HG02588 (cell line): ENCODE results near the gene MED27.
"Not testable (repeated sequence)": the region's sequence is repeated elsewhere in the genome, so short reads cannot be mapped to it uniquely, and the experiment has no call there.

Source experiments
- ATAC-seq: cut with Tn5 transposase; IDR thresholded peaks from one replicate; pipeline ENCODE4 v1.9.1; 2021; ENCODE audit warnings: mild to moderate bottlenecking, moderate library complexity; ENCODE audit not compliant: unreplicated experiment

MED27 gene

DNA sequence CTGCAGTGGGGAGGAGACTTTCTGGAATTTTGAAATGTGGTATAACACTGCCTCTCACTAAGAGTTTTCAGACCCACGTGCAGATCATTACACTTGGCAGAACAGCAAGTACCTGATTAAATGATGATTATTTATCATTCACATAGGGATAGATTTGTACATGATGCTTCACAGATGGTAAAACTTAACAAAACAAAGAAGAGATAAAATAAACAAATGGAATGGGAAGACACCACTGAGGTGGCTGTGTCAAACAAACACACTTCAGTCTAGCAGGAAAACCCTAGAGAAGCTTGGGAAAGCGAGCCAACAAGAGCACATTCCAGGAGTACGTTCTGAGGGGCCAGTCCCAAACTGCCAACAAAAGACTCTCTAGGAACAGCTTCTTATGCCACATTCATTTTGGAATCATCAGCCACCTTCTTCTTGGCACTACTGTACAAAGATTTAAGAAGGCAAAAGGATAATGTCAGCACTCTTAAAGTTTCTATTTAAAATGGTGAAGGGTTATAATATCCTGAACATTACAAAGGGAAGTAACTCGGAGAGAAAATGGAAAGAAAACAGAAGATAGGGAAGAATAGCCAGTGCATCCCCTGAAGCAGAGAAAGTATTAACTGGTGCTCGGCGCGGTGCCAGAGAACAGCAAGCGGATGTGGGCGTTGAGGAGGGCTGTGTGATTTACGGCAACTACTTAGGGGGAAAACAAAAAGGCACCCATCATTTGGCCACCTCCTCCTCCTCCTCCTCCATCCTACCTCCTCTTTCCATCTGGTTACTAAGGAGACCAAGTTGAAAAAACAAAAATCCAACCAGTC, 1.6 kb downstream of the MED27 start:
- ATAC-seq = no peak

- no peak for ATAC-seq
These were observed 3.8 kb downstream of the MED27 start for GRCh38 chr9:132075853-132076252.

DNA sequence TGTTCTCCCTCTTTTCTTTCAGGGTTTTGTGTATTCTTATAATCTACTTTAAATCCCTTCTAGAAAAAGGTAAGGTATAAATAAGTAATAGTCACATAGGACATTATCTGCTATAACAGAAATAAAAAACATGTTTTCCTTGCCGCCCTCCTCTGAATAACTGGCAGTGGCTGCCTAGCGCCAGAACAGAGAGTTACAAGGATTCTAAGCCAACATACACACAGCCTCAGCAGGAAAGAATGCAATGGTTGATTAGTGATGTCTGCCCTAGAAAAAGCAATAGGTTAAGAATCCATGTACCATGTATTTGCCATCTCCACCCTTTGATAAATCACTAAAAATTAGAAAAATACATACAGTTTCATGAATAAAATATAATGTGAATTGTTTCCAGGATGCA, 4.9 kb downstream of the MED27 start:
- no peak for ATAC-seq

GRCh38 chr9:132071847-132072507, 7.7 kb downstream of the MED27 start:
- no peak for ATAC-seq

GRCh38 chr9:132069046-132069898, 10.4 kb downstream of the MED27 start:
- no peak for ATAC-seq

DNA sequence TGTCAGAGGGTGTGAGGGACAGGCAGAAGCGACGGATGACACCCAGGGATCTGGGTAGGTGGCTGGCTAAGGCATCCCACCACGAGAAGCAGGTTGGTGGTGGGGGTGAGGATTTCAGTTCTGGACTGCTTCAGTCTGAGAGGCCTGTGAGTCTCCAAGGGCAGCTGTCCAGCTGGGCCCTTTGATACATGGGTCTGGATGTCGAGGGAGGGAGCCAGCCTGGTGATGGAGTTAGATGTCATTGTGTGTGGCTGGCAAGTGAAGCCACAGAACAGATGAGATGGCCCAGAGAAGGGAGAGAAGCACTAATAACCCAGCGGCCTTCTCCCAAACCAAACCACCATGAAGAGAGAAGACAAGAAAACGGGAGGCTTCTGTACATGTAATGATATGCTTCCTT, 11.1 kb downstream of the MED27 start:
- no peak for ATAC-seq

DNA sequence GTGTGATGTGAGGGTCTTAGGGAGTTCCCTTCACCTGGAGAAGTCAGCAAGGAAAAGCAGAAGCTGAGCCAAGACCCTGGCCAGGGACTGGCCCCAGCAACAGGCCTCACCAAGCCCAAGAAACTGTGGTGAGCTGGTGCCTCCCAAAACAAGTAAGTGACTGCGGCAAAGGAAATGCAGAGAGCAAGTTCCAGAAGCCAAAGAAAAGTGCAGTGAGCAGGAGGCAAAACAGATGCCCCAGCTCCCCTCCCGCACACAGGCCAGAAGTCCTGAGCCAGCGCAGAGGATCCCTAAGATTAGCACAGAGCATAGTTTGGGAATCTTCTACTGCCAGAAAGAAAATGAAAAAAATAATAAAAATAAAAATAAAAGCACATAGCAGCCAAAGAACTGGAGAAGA, 13.2 kb downstream of the MED27 start:
- ATAC-seq = no peak

DNA sequence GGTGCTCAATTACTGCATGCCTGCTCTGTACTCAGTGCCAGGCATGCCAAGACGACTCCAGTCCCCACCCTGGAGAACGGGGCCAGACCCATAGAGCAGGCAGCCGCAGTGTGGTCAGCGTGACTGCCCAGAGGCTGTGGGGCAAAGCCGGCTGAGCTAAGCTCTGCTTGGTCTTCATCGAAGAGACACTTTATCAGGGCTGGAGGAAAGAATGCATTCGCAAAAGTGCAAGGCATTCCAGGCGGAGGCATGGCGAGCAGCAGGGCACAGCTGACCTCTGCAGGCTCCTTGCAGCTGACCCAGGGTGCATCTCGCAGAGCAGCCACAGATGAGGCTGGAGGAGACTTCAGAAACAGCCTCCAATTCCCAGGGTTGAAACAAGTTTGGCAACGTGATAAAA, 13.6 kb downstream of the MED27 start:
- no peak for ATAC-seq

- no peak for ATAC-seq
These were observed 16.4 kb downstream of the MED27 start for GRCh38 chr9:132063281-132063680.

DNA sequence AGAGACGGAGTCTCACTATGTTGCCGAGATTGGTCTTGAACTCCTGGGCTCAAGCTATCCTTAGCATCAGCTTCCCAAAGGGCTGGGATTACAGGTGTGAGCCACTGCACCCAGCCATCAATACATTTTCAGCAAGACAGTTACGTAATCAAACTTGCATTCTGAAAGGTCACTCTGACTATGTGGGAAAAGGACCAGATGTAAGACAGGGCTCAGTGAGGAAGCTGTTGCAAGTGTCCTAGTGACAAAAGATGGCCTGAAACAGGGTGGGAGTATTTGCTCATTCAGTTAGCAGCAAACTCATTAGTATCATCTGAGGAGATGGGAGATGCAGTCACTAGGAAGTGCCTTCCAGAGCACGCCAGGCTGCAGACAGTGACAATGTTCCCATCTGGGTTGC, 16.9 kb downstream of the MED27 start:
- ATAC-seq = no peak

- ATAC-seq = no peak
These were observed 18.1 kb downstream of the MED27 start for GRCh38 chr9:132061526-132061925.

DNA sequence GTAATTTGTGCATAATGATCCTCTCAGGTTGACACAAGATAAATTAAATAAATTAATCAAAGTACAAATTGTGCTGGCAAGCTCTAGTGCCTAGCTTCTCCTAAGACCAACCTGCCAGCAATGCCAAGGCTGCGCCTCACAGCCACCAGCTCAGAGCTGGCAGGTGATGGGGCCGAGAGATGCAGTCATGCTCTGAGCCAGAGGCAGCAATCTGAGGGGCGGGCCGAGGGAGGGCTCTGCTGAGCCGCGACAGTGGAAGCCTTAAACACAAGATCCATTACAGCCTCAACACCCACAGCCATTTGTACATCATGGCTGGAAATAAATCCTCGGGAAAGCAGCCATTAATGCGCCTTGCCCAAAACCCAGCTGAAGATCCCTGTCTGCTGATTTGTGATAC, 20.3 kb downstream of the MED27 start:
- ATAC-seq = no peak

DNA sequence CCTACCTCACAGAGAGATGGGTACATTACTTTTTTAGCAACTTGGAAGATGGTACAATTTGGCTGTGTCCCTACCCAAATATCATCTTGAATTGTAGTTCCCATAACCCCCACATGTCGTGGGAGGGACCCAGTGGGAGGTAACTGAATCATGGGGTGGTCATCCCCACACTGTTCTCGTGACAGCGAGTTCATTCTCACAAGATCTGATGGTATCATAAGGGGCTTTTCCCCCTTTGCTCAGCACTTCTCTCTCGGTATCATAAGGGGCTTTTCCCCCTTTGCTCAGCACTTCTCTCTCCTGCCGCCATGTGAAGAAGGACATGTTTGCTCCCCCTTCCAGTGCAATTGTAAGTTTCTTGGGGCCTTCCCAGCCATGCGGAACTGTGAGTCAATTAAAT, 21.4 kb downstream of the MED27 start:
- not testable (repeated sequence) for ATAC-seq

- no peak for ATAC-seq
These were observed 22.7 kb downstream of the MED27 start for GRCh38 chr9:132056717-132057560.

GRCh38 chr9:132055756-132056155, 23.9 kb downstream of the MED27 start:
- ATAC-seq = no peak

DNA sequence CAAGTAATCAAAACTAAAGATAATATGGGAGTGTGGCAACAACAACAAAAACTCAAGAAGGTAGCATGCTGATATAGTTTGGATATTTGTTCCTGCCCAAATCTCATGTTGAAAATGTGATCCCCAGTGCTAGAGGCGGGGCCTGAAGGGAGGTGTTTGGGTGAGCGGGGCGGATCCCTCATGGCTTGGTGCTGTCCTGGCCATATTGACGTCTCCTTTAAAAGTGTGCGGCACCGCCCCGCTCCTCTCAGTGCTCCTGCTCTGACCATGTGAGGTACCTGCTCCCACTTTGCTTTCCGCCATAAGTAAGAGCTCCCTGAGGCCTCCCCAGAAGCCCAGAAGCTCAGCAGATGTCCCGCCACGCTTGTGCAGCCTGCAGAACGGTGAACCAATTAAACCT, 25.6 kb downstream of the MED27 start:
- no peak for ATAC-seq

DNA sequence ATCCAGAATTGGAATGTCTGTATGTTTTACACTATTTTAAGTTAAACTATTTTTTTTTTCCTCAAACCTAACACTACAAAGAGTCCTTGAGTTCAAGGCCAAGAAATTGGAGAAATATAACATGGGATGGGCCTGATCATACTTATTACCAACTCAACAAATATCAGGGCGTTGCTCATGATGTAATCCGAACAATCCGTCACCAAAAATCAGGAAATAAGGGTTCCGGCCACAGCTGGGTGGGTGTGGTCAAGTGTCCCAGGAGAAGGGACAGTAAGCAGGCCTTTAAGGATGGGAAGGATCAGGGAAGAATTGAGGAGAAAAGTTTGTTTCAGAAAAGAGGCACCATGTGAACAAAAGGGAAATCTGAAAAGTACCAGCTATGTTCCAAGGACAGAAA, 29.8 kb downstream of the MED27 start:
- no peak for ATAC-seq

GRCh38 chr9:132049323-132049882, 30.3 kb downstream of the MED27 start:
- ATAC-seq = no peak

DNA sequence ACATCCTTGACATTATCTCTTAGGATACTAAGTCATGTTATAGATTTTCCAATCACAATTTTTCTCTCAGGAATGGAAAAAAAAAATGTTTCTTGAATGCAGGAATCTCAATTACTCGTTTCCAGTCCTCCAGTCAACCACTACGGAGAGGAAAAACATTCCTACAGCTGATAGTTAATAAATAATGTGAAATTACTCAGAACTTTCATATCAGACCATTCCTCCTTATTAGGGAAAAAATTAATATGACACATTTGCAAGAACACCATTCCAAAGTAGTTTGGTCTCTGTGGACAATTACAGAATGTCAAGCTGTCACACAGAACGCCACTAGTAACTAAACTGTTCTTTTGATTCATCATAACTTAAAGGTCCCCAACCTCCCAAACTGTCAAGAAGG, 31.5 kb downstream of the MED27 start:
- no peak for ATAC-seq

GRCh38 chr9:132046456-132046855, 33.2 kb downstream of the MED27 start:
- no peak for ATAC-seq
